Breast epithelium (tissue), 4 donors: ENCODE data around the gene ERMP1. TPM values are rescaled to one million over a fixed set of nuclear protein-coding genes. Genes with fewer than 3 reads are reported as not detected.
"Not testable (repeated sequence)": the region's sequence is repeated elsewhere in the genome, so short reads cannot be mapped to it uniquely, and the experiment has no call there.

Experiments used
- DNase-seq, 2 donors: peaks; one replicate each; pipeline ENCODE4 v3.0.0-alpha.2; 2019; ENCODE audit warnings: low spot score in 2 of 2
- H3K27ac ChIP-seq, 2 donors: fragments of 200-600 bp; sonication (generic) in 1 of 2; one replicate each; pipeline ENCODE4 v1.5.1; 2016 to 2019; ENCODE audit warnings: mild to moderate bottlenecking in 1 of 2
- H3K27me3 ChIP-seq, 2 donors: fragments of 200-600 bp; sonication (generic) in 1 of 2; one replicate each; pipeline versions ENCODE4 v1.5.1 to v1.6.0; 2017 to 2019; ENCODE audit warnings: control low read depth in 1 of 2, mild to moderate bottlenecking in 1 of 2
- H3K36me3 ChIP-seq: fragments of 200-600 bp; one replicate; pipeline ENCODE4 v1.5.1; 2019
- H3K4me1 ChIP-seq, 2 donors: fragments of 200-600 bp; sonication (generic); one replicate each; pipeline ENCODE4 v1.5.1; 2016 to 2019; ENCODE audit warnings: control low read depth in 1 of 2
- H3K4me3 ChIP-seq, 3 donors: fragments of 200-600 bp; sonication (generic); 1 replicate in 2 of 3; 2 replicates in 1 of 3; pipeline ENCODE4 v1.5.1; 2016 to 2019; ENCODE audit warnings: mild to moderate bottlenecking in 3 of 3, moderate library complexity in 2 of 3
- H3K9me3 ChIP-seq, 2 donors: fragments of 200-600 bp; sonication (generic) in 1 of 2; one replicate each; pipeline ENCODE4 v1.5.1; 2016 to 2019; ENCODE audit warnings: control low read depth in 1 of 2
- CTCF ChIP-seq, 3 donors: fragments of 450-650 bp; IDR thresholded peaks; one replicate each; pipeline ENCODE4 v1.5.1; 2016 to 2017; ENCODE audit warnings: antibody characterized with exemption in 3 of 3, mild to moderate bottlenecking in 3 of 3, moderate library complexity in 3 of 3
- POLR2A ChIP-seq: fragments of 450-650 bp; IDR thresholded peaks from one replicate; pipeline ENCODE4 v1.6.1; 2016; ENCODE audit warnings: antibody characterized with exemption, mild to moderate bottlenecking, moderate library complexity
- POLR2AphosphoS5 ChIP-seq, 3 donors: sonication (generic); formaldehyde crosslinking; IDR thresholded peaks; one replicate each; pipeline ENCODE4 v1.6.1; 2017; ENCODE audit warnings: antibody characterized with exemption in 3 of 3
- intact Hi-C: fragments of 100-400 bp; cut with DNase I; formaldehyde crosslinking; loops from one replicate; pipeline ENCODE4 v1.15.1; 2023; ENCODE audit warnings: low total_unique reads
- total RNA-seq, 3 donors: library from RNA; depleted of rRNA; stranded (reverse); fragments of >200 nt; gene quantifications; one replicate each; pipeline ENCODE4 v1.1.0, GENCODE V29; 2016

The ERMP1 gene
- total RNA-seq = 10 to 100 TPM; 12.6 to 39.2 (median 34.1) TPM

GRCh38 chr9:5832538-5833529, at the start of gene ERMP1:
TSS of gene ERMP1 (minus strand) at chr9:5833117. CDS start at chr9:5833027, 90 bp downstream.
- intact Hi-C loops = loop anchor here (10.0 kb wide), 1 partner anchor 152 kb away; no protein-coding TSS in a partner anchor
- H3K4me1 ChIP-seq = peaks cover 0 to 8% of the 10 kb centered on the region in 2 donors
- H3K27me3 ChIP-seq = no peaks in the 10 kb centered on the region
- H3K27ac ChIP-seq = peak within 1 kb of the TSS; percentile 67 to 85
- peak within 1 kb of the TSS; percentile 83 to 97 (median 86) for H3K4me3 ChIP-seq
- no peaks in the 10 kb centered on the region for H3K9me3 ChIP-seq
- H3K36me3 ChIP-seq = no peaks in the 10 kb centered on the region
- peak; percentile 61 to 86 for DNase-seq
- peak; percentile 39 to 57 (median 42) for TF ChIP-seq POLR2AphosphoS5 (IDR thresholded peaks at IDR 0.05)
- TF ChIP-seq CTCF (IDR thresholded peaks at IDR 0.05) = peak; percentile 75 to 85 (median 79)
- peak; percentile 21 for TF ChIP-seq POLR2A

GRCh38 chr9:5882244-5883012, 49.5 kb upstream of the ERMP1 start:
- H3K4me1 ChIP-seq, H3K27me3 ChIP-seq, H3K9me3 ChIP-seq, H3K36me3 ChIP-seq, H3K27ac ChIP-seq, H3K4me3 ChIP-seq, DNase-seq: not testable (repeated sequence)
- intact Hi-C loops = loop anchor here (5.0 kb wide), 1 partner anchor 190 kb away; no protein-coding TSS in a partner anchor

- Histone ChIP-seq H3K36me3 (no peaks in the 10 kb centered on the region), H3K27ac (peak overlapping the region in 1 of 2 donors; percentile 69), H3K4me1 (no peaks in the 10 kb centered on the region), H3K4me3 (peak overlapping the region in 1 of 3 donors; percentile 46), H3K27me3 (no peaks in the 10 kb centered on the region), H3K9me3 (no peaks in the 10 kb centered on the region)
- no peak for DNase-seq
- intact Hi-C loops = loop anchor here (5.0 kb wide), 1 partner anchor 193 kb away; no protein-coding TSS in a partner anchor
- TF ChIP-seq CTCF (IDR thresholded peaks at IDR 0.05) = no peak
- TF ChIP-seq POLR2AphosphoS5 (IDR thresholded peaks at IDR 0.05) = no peak
- no peak for TF ChIP-seq POLR2A
Measured at GRCh38 chr9:5879419-5880181, 46.7 kb upstream of the ERMP1 start.

GRCh38 chr9:5876711-5877110, 43.8 kb upstream of the ERMP1 start:
- H3K36me3 ChIP-seq = no peaks in the 10 kb centered on the region
- H3K27me3 ChIP-seq = no peaks in the 10 kb centered on the region
- no peak overlapping the region for H3K4me3 ChIP-seq
- H3K27ac ChIP-seq = no peak overlapping the region
- no peak for DNase-seq
- intact Hi-C loops = no loop called here
- H3K4me1 ChIP-seq = no peaks in the 10 kb centered on the region
- no peaks in the 10 kb centered on the region for H3K9me3 ChIP-seq
- TF ChIP-seq CTCF (IDR thresholded peaks at IDR 0.05) = no peak
- no peak for TF ChIP-seq POLR2A
- TF ChIP-seq POLR2AphosphoS5 (IDR thresholded peaks at IDR 0.05) = no peak

- TF ChIP-seq POLR2A (no peak), POLR2AphosphoS5 (IDR thresholded peaks at IDR 0.05) (no peak), CTCF (IDR thresholded peaks at IDR 0.05) (no peak)
- H3K9me3 ChIP-seq = no peaks in the 10 kb centered on the region
- no peaks in the 10 kb centered on the region for H3K36me3 ChIP-seq
- H3K4me1 ChIP-seq = no peaks in the 10 kb centered on the region
- intact Hi-C loops = no loop called here
- no peaks in the 10 kb centered on the region for H3K27me3 ChIP-seq
- no peak for DNase-seq
- H3K4me3 ChIP-seq = no peak overlapping the region
- H3K27ac ChIP-seq = no peak overlapping the region
Measured at GRCh38 chr9:5876026-5876425, 43.1 kb upstream of the ERMP1 start.
